Measurements from ENCODE around the gene CLN6. TPM values are rescaled to one million over a fixed set of nuclear protein-coding genes. Genes with fewer than 3 reads are reported as not detected.
A peak's percentile ranks its signal among the peaks of the same experiment; 100 is the strongest.
"Not testable (repeated sequence)": the region's sequence is repeated elsewhere in the genome, so short reads cannot be mapped to it uniquely, and the experiment has no call there.

Gene CLN6
- total RNA-seq, 1 donor from 2014 or later, result 18.7 TPM

GRCh38 chr15:68205558-68205944 is 24.0 kb downstream of the CLN6 start:
- H3K36me3 Mint-ChIP-seq (ENCODE audit: unreplicated experiment), result no peaks in the 10 kb centered on the region
- TF ChIP-seq CTCF (IDR thresholded peaks at IDR 0.05), result no peak
- peaks cover 10% of the 10 kb centered on the region for H3K4me1 Mint-ChIP-seq (ENCODE audit: unreplicated experiment)
- H3K4me3 Mint-ChIP-seq (ENCODE audit: unreplicated experiment), result no peak overlapping the region
- no peaks in the 10 kb centered on the region for H3K27me3 Mint-ChIP-seq (ENCODE audit: unreplicated experiment)
- no peak overlapping the region for H3K27ac Mint-ChIP-seq (ENCODE audit: unreplicated experiment)
- H3K9me3 Mint-ChIP-seq (ENCODE audit: unreplicated experiment), result no peaks in the 10 kb centered on the region
- DNase-seq (ENCODE audit: extremely low spot score, unreplicated experiment), result no peak

- no peaks in the 10 kb centered on the region for H3K27me3 Mint-ChIP-seq (ENCODE audit: unreplicated experiment)
- no peak for TF ChIP-seq CTCF (IDR thresholded peaks at IDR 0.05)
- H3K9me3 Mint-ChIP-seq (ENCODE audit: unreplicated experiment), result no peaks in the 10 kb centered on the region
- no peak for DNase-seq (ENCODE audit: extremely low spot score, unreplicated experiment)
- H3K4me3 Mint-ChIP-seq (ENCODE audit: unreplicated experiment), result no peak within 1 kb of the TSS
- peaks cover 14% of the 10 kb centered on the region for H3K4me1 Mint-ChIP-seq (ENCODE audit: unreplicated experiment)
- H3K36me3 Mint-ChIP-seq (ENCODE audit: unreplicated experiment), result no peaks in the 10 kb centered on the region
- H3K27ac Mint-ChIP-seq (ENCODE audit: unreplicated experiment), result no peak within 1 kb of the TSS
These were observed 24.6 kb downstream of the CLN6 start, which contains the start of gene CALML4 for GRCh38 chr15:68204776-68205557. Gene CALML4, minus strand, starts transcription at chr15:68205332. Its CDS starts 85 bp downstream, at chr15:68205247.

GRCh38 chr15:68204361-68204760 is 25.2 kb downstream of the CLN6 start:
- no peak overlapping the region for H3K4me3 Mint-ChIP-seq (ENCODE audit: unreplicated experiment)
- no peaks in the 10 kb centered on the region for H3K9me3 Mint-ChIP-seq (ENCODE audit: unreplicated experiment)
- H3K27me3 Mint-ChIP-seq (ENCODE audit: unreplicated experiment), result no peaks in the 10 kb centered on the region
- H3K27ac Mint-ChIP-seq (ENCODE audit: unreplicated experiment), result no peak overlapping the region
- peaks cover 17% of the 10 kb centered on the region for H3K4me1 Mint-ChIP-seq (ENCODE audit: unreplicated experiment)
- no peak for DNase-seq (ENCODE audit: extremely low spot score, unreplicated experiment)
- no peaks in the 10 kb centered on the region for H3K36me3 Mint-ChIP-seq (ENCODE audit: unreplicated experiment)
- TF ChIP-seq CTCF (IDR thresholded peaks at IDR 0.05), result no peak

GRCh38 chr15:68203956-68204355 is 25.6 kb downstream of the CLN6 start:
- H3K4me3 Mint-ChIP-seq (ENCODE audit: unreplicated experiment), result no peak overlapping the region
- TF ChIP-seq CTCF (IDR thresholded peaks at IDR 0.05), result no peak
- no peaks in the 10 kb centered on the region for H3K36me3 Mint-ChIP-seq (ENCODE audit: unreplicated experiment)
- DNase-seq (ENCODE audit: extremely low spot score, unreplicated experiment), result peak; percentile 69
- H3K4me1 Mint-ChIP-seq (ENCODE audit: unreplicated experiment), result peaks cover 17% of the 10 kb centered on the region
- no peak overlapping the region for H3K27ac Mint-ChIP-seq (ENCODE audit: unreplicated experiment)
- no peaks in the 10 kb centered on the region for H3K27me3 Mint-ChIP-seq (ENCODE audit: unreplicated experiment)
- H3K9me3 Mint-ChIP-seq (ENCODE audit: unreplicated experiment), result no peaks in the 10 kb centered on the region

GRCh38 chr15:68203486-68203885 is 26.0 kb downstream of the CLN6 start:
- peaks cover 17% of the 10 kb centered on the region for H3K4me1 Mint-ChIP-seq (ENCODE audit: unreplicated experiment)
- H3K27me3 Mint-ChIP-seq (ENCODE audit: unreplicated experiment), result no peaks in the 10 kb centered on the region

GRCh38 chr15:68202994-68203393 is 26.5 kb downstream of the CLN6 start:
- not testable (repeated sequence) for H3K27me3 Mint-ChIP-seq (ENCODE audit: unreplicated experiment); H3K27ac Mint-ChIP-seq (ENCODE audit: unreplicated experiment); H3K9me3 Mint-ChIP-seq (ENCODE audit: unreplicated experiment); H3K4me3 Mint-ChIP-seq (ENCODE audit: unreplicated experiment); H3K36me3 Mint-ChIP-seq (ENCODE audit: unreplicated experiment)
- H3K4me1 Mint-ChIP-seq (ENCODE audit: unreplicated experiment), result peaks cover 17% of the 10 kb centered on the region
- peak; percentile 42 for DNase-seq (ENCODE audit: extremely low spot score, unreplicated experiment)

More at GRCh38 chr15:68203486-68203885, 26.0 kb downstream of the CLN6 start:
- TF ChIP-seq CTCF (IDR thresholded peaks at IDR 0.05), result no peak
- Mint-ChIP-seq H3K9me3 (ENCODE audit: unreplicated experiment) (no peaks in the 10 kb centered on the region), H3K27ac (ENCODE audit: unreplicated experiment) (no peak overlapping the region), H3K4me3 (ENCODE audit: unreplicated experiment) (no peak overlapping the region), H3K36me3 (ENCODE audit: unreplicated experiment) (no peaks in the 10 kb centered on the region)
- peak; percentile 46 for DNase-seq (ENCODE audit: extremely low spot score, unreplicated experiment)
